HCT116 (cell line): Measurements from ENCODE around the gene TRIM9. TPM values are rescaled to one million over a fixed set of nuclear protein-coding genes. Genes with fewer than 3 reads are reported as not detected.

Source experiments
- ATAC-seq: fragments of 200-7000 bp; cut with Tn5 transposase; 2 replicates; pipeline ENCODE4 v1.9.1; 2020; ENCODE audit warnings: mild to moderate bottlenecking, moderate library complexity
- BruUV-seq: library from RNA; stranded (reverse); fragments of 400-500 nt; replicated peaks from 2 replicates; lab custom pipeline; 2021; lab: Mats Ljungman, UMichigan
- CTCF ChIA-PET: fragments of 300-600 bp; sonication (Branson Sonifier 250); formaldehyde crosslinking; loops from one replicate; lab custom pipeline; 2021; ENCODE audit warnings: antibody characterized with exemption; lab: Charles Lee
- POLR2A ChIA-PET: fragments of 300-600, 350-600 bp; sonication (Branson Sonifier 250); formaldehyde crosslinking; loops from one replicate; lab custom pipeline; 2021; ENCODE audit warnings: antibody characterized with exemption; lab: Charles Lee
- RAD21 ChIA-PET, 2 experiments: fragments of 300-600 bp; sonication (Branson Sonifier 250); formaldehyde crosslinking; loops; one replicate each; lab custom pipeline; 2023; ENCODE audit warnings: low total read pairs in 2 of 2; ENCODE audit not compliant: uncharacterized antibody in 2 of 2, unreplicated experiment in 2 of 2, low non-redundant PET in 1 of 2; lab: Charles Lee
- DNase-seq: peaks from one replicate; pipeline ENCODE4 v3.0.0-alpha.2; 2010; ENCODE audit warnings: low read depth, low spot score
- H2AFZ ChIP-seq: fragments of 200-600 bp; shearing (Covaris generic), sonication (generic); 2 replicates; pipeline ENCODE4 v1.6.1; 2017; ENCODE audit warnings: low read depth, mixed run types, mixed read lengths, antibody characterized with exemption, low read length; ENCODE audit not compliant: poor library complexity, severe bottlenecking
- H3K27ac ChIP-seq: 2 replicates; pipeline ENCODE4 v1.5.1; 2012; ENCODE audit warnings: low read depth, low read length
- H3K27me3 ChIP-seq: fragments of 200-600 bp; sonication (generic); 2 replicates; pipeline ENCODE4 v1.6.1; 2016; ENCODE audit warnings: mixed run types, low read length, mixed read lengths; ENCODE audit not compliant: insufficient read depth
- H3K36me3 ChIP-seq, 2 experiments: fragments of 200-500 bp in 1 of 2; fragments of 200-600 bp in 1 of 2; sonication (Bioruptor generic) in 1 of 2; sonication (generic) in 1 of 2; 2 replicates each; pipeline versions ENCODE4 v1.5.1 to v1.6.1; 2014 to 2016; ENCODE audit warnings: low read length in 2 of 2, inconsistent platforms in 1 of 2, mixed read lengths in 1 of 2, mixed run types in 1 of 2; ENCODE audit not compliant: insufficient read depth in 2 of 2, control insufficient read depth in 1 of 2
- H3K4me1 ChIP-seq, 2 experiments: fragments of 200-600 bp in 1 of 2; sonication (generic) in 1 of 2; 2 replicates each; pipeline versions ENCODE4 v1.5.1 to v1.6.1; 2012 to 2017; ENCODE audit warnings: low read length in 2 of 2, inconsistent platforms in 1 of 2, mild to moderate bottlenecking in 1 of 2, mixed read lengths in 1 of 2, mixed run types in 1 of 2, moderate library complexity in 1 of 2; ENCODE audit not compliant: insufficient read depth in 2 of 2, control insufficient read depth in 1 of 2
- H3K4me2 ChIP-seq: fragments of 200-600 bp; sonication (generic); 2 replicates; pipeline ENCODE4 v1.6.1; 2017; ENCODE audit warnings: mixed run types, low read length, mixed read lengths
- H3K4me3 ChIP-seq, 2 experiments: fragments of 200-600 bp in 1 of 2; sonication (generic) in 1 of 2; replicated peaks in 1 of 2; 2 replicates each; pipeline ENCODE4 v1.5.1; 2011 to 2016; ENCODE audit warnings: low read length in 2 of 2, control low read depth in 1 of 2, low read depth in 1 of 2, mild to moderate bottlenecking in 1 of 2, mixed read lengths in 1 of 2, mixed run types in 1 of 2
- H3K79me2 ChIP-seq: fragments of 200-600 bp; sonication (generic); 2 replicates; pipeline ENCODE4 v1.6.1; 2017; ENCODE audit warnings: mild to moderate bottlenecking, mixed run types, low read length, moderate library complexity, mixed read lengths; ENCODE audit not compliant: insufficient read depth
- H3K9ac ChIP-seq: fragments of 200-600 bp; sonication (generic); 2 replicates; pipeline ENCODE4 v1.6.1; 2016; ENCODE audit warnings: low read length, mixed read lengths
- H3K9me2 ChIP-seq: fragments of 200-600 bp; sonication (generic), shearing (Covaris generic); 2 replicates; pipeline ENCODE4 v1.6.1; 2017; ENCODE audit warnings: mixed run types, mild to moderate bottlenecking, moderate library complexity; ENCODE audit not compliant: insufficient read depth
- H3K9me3 ChIP-seq, 2 experiments: fragments of 200-500 bp in 1 of 2; fragments of 200-600 bp in 1 of 2; sonication (Bioruptor generic) in 1 of 2; sonication (generic) in 1 of 2; 2 replicates each; pipeline ENCODE4 v1.6.1; 2014 to 2017; ENCODE audit warnings: low read length in 2 of 2, mixed read lengths in 2 of 2, inconsistent platforms in 1 of 2, low read depth in 1 of 2, mild to moderate bottlenecking in 1 of 2, mixed run types in 1 of 2, moderate library complexity in 1 of 2; ENCODE audit not compliant: control insufficient read depth in 1 of 2, insufficient read depth in 1 of 2
- H4K20me1 ChIP-seq: fragments of 200-600 bp; sonication (generic), shearing (Covaris generic); 2 replicates; pipeline ENCODE4 v1.6.1; 2017; ENCODE audit warnings: mixed run types, mild to moderate bottlenecking, moderate library complexity; ENCODE audit not compliant: insufficient read depth
- CEBPB ChIP-seq: IDR thresholded peaks from 2 replicates; pipeline ENCODE4 v1.6.1; 2012; ENCODE audit warnings: low read depth
- EGR1 ChIP-seq: IDR thresholded peaks from 2 replicates; pipeline ENCODE4 v1.6.1; 2012; ENCODE audit warnings: low read depth
- EZH2 ChIP-seq: fragments of 200-600 bp; sonication (generic); IDR thresholded peaks from 2 replicates; pipeline ENCODE4 v1.6.1; 2017; ENCODE audit warnings: antibody characterized with exemption, mixed run types
- JUND ChIP-seq: IDR thresholded peaks from 2 replicates; pipeline ENCODE4 v1.6.1; 2012
- POLR2AphosphoS5 ChIP-seq: IDR thresholded peaks from 2 replicates; pipeline ENCODE4 v1.6.1; 2011; ENCODE audit warnings: mild to moderate bottlenecking, low read depth, low read length, moderate library complexity
- RAD21 ChIP-seq: IDR thresholded peaks from 2 replicates; pipeline ENCODE4 v1.6.1; 2012; ENCODE audit warnings: low read depth, mild to moderate bottlenecking
- SIN3A ChIP-seq: IDR thresholded peaks from 2 replicates; pipeline ENCODE4 v1.6.1; 2012; ENCODE audit warnings: low read depth
- SRF ChIP-seq: IDR thresholded peaks from 2 replicates; pipeline ENCODE4 v1.6.1; 2012; ENCODE audit warnings: low read depth
- ZFX ChIP-seq: fragments of 450-650 bp; IDR thresholded peaks from 2 replicates; pipeline ENCODE4 v1.6.1; 2017
- intact Hi-C: fragments of 100-400 bp; cut with micrococcal nuclease; formaldehyde crosslinking; loops from 2 replicates; pipeline ENCODE4 v1.10.0; 2022
- total RNA-seq: library from RNA; stranded (reverse); gene quantifications from one replicate; pipeline ENCODE4 v1.2.1, GENCODE V29; 2021; ENCODE audit not compliant: unreplicated experiment
- TF ChIP-seq, protein P1 (sequence below), 3 experiments: fragments of 200-600 bp in 1 of 3; sonication (generic) in 1 of 3; IDR thresholded peaks in 2 of 3; conservative IDR thresholded peaks in 1 of 3; 2 replicates each; pipeline ENCODE4 v1.5.1; 2012 to 2017; ENCODE audit warnings: low read depth in 2 of 3, low read length in 2 of 3, antibody characterized with exemption in 1 of 3, borderline replicate concordance in 1 of 3, control low read depth in 1 of 3, mild to moderate bottlenecking in 1 of 3, mixed read lengths in 1 of 3, mixed run types in 1 of 3, moderate library complexity in 1 of 3; ENCODE audit not compliant: insufficient read depth in 1 of 3
- TF ChIP-seq, protein P2 (sequence below): IDR thresholded peaks from 2 replicates; pipeline ENCODE4 v1.6.1; 2012
- TF ChIP-seq, protein P3 (sequence below): IDR thresholded peaks from 2 replicates; pipeline ENCODE4 v1.6.1; 2012

Gene TRIM9
- total RNA-seq, 1 experiment from 2014 or later, result 4.6 TPM

DNA sequence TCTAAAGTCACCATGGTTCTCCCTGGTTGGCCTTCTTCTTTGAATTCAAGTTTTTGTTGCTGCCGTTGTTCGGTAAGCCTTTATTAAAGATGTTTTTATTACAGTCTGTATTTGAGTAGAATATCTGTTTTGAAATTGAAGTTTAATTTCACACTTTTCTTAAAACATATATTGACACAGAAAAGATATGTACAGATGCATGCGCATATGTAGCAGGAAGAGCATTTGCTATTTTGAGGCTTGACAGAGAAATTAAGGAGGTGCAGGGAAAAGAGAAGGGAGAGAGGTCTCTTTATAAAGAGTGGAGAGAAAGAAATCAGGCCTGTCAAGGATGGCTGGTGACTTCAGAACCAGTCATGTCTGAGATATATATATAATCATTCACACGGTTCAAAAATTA, 46.0 kb upstream of the TRIM9 start (continued):
- TF ChIP-seq, protein P1, sequence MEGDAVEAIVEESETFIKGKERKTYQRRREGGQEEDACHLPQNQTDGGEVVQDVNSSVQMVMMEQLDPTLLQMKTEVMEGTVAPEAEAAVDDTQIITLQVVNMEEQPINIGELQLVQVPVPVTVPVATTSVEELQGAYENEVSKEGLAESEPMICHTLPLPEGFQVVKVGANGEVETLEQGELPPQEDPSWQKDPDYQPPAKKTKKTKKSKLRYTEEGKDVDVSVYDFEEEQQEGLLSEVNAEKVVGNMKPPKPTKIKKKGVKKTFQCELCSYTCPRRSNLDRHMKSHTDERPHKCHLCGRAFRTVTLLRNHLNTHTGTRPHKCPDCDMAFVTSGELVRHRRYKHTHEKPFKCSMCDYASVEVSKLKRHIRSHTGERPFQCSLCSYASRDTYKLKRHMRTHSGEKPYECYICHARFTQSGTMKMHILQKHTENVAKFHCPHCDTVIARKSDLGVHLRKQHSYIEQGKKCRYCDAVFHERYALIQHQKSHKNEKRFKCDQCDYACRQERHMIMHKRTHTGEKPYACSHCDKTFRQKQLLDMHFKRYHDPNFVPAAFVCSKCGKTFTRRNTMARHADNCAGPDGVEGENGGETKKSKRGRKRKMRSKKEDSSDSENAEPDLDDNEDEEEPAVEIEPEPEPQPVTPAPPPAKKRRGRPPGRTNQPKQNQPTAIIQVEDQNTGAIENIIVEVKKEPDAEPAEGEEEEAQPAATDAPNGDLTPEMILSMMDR (IDR thresholded peaks at IDR 0.05 in 2 of 3, conservative IDR thresholded peaks at IDR 0.05 in 1 of 3; ENCODE audit: borderline replicate concordance in 1 of 3, insufficient read depth in 1 of 3, low read depth in 2 of 3, low read length in 2 of 3), result no peak
- TF ChIP-seq EZH2, result no peak
- TF ChIP-seq CEBPB, result no peak

DNA sequence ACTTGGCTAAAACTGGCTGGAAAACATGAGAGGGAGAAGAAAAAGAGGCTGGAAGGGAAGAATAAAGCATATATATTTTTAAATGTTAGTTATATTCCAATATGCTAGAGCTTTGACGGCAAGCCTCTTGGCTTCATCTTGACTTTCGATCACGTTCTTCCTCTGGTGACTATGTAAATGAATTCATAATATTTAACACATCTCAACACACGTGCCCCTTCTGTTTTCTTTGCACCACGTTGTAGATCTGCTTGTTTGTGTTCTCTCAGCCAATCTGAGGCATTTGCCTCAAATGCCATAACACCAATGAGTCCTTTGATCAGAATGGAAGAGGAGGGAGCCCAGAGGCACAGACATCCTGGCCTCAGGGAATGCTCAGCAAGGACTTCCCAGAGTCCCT, 45.4 kb upstream of the TRIM9 start:
- TF ChIP-seq JUND (no peak), RAD21 (no peak), SIN3A (no peak), POLR2AphosphoS5 (no peak), ZFX (no peak), SRF (no peak), EGR1 (no peak)
- TF ChIP-seq, protein P2, sequence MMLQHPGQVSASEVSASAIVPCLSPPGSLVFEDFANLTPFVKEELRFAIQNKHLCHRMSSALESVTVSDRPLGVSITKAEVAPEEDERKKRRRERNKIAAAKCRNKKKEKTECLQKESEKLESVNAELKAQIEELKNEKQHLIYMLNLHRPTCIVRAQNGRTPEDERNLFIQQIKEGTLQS, result no peak
- TF ChIP-seq, protein P3, sequence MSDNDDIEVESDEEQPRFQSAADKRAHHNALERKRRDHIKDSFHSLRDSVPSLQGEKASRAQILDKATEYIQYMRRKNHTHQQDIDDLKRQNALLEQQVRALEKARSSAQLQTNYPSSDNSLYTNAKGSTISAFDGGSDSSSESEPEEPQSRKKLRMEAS, result no peak
- Histone ChIP-seq H3K4me3 (no peak overlapping the region), H4K20me1 (no peaks in the 10 kb centered on the region; the same call in 1 of the 2 replicates), H3K36me3 (no peaks in the 10 kb centered on the region), H3K9me2 (no peaks in the 10 kb centered on the region), H3K79me2 (no peaks in the 10 kb centered on the region), H3K27ac (no peak overlapping the region), H3K9me3 (no peaks in the 10 kb centered on the region), H2AFZ (no peak overlapping the region), H3K27me3 (no peaks in the 10 kb centered on the region), H3K4me2 (no peak overlapping the region), H3K4me1 (no peaks in the 10 kb centered on the region), H3K9ac (no peak overlapping the region)
- POLR2A ChIA-PET, result no interaction called here
- intact Hi-C loops, result no loop called here
- BruUV-seq, result no TSS peak
- DNase-seq, result no peak
- RAD21 ChIA-PET, result no interaction called here
- ATAC-seq, result no peak
- CTCF ChIA-PET, result no interaction called here
